OCI-LY3 (cell line): ENCODE data around the gene ITPKB.

Experiments used
- CTCF ChIP-seq: fragments of 200-600, 300-600 bp; sonication (generic); IDR thresholded peaks from 2 replicates; pipeline ENCODE4 v1.5.1; 2014; ENCODE audit warnings: antibody characterized with exemption, low read length, low read depth
- EZH2phosphoT487 ChIP-seq: fragments of 200-600 bp; shearing (Covaris generic); IDR thresholded peaks from 2 replicates; pipeline ENCODE4 v1.6.1; 2018; ENCODE audit warnings: antibody characterized with exemption, mixed run types, low read depth

GRCh38 chr1:226607821-226608220 lies 131.3 kb downstream of the ITPKB start:
- TF ChIP-seq CTCF (no peak), EZH2phosphoT487 (no peak)
